H1 (cell line): ENCODE measurements around the gene GGT5. TPM values are rescaled to one million over a fixed set of nuclear protein-coding genes. Genes with fewer than 3 reads are reported as not detected.

Source experiments
- CTCF ChIA-PET: fragments of 300-600 bp; sonication (Branson Sonifier 250); formaldehyde crosslinking; loops from one replicate; lab custom pipeline; 2021; ENCODE audit not compliant: partially characterized antibody; lab: Charles Lee
- POLR2A ChIA-PET: fragments of 300-600 bp; sonication (Branson Sonifier 250); formaldehyde crosslinking; loops from one replicate; lab custom pipeline; 2021; ENCODE audit warnings: inconsistent platforms; ENCODE audit not compliant: partially characterized antibody; lab: Charles Lee
- DNase-seq, 2 experiments: peaks; one replicate each; pipeline versions ENCODE4 v3.0.0 to v3.0.0-alpha.2; 2010 to 2022; ENCODE audit warnings: low spot score in 2 of 2, low read depth in 1 of 2, mixed read lengths in 1 of 2
- FAIRE-seq: peaks from 2 replicates; lab custom pipeline; 2011; peaks lifted over from hg19 to GRCh38; lab: Jason Lieb, UNC
- H2AFZ ChIP-seq: 2 replicates; pipeline ENCODE4 v1.8.1; 2012; ENCODE audit warnings: low read length, inconsistent platforms
- H2AK5ac ChIP-seq: 2 replicates; pipeline ENCODE4 v1.6.1; 2013; ENCODE audit warnings: low read depth, low read length
- H2BK120ac ChIP-seq: replicated peaks from 2 replicates; pipeline ENCODE3; 2013; ENCODE audit warnings: low read depth, low read length, inconsistent platforms
- H2BK12ac ChIP-seq: 2 replicates; pipeline ENCODE4 v1.6.1; 2013; ENCODE audit warnings: low read depth, low read length
- H2BK15ac ChIP-seq: 2 replicates; pipeline ENCODE4 v1.6.1; 2013; ENCODE audit warnings: low read length
- H2BK20ac ChIP-seq: 2 replicates; pipeline ENCODE4 v1.6.1; 2013; ENCODE audit warnings: low read length
- H2BK5ac ChIP-seq: 2 replicates; pipeline ENCODE4 v1.6.1; 2013; ENCODE audit warnings: low read depth, low read length
- H3K14ac ChIP-seq: 2 replicates; pipeline ENCODE4 v1.6.1; 2013; ENCODE audit warnings: inconsistent platforms; ENCODE audit not compliant: insufficient read length
- H3K18ac ChIP-seq: 2 replicates; pipeline ENCODE4 v1.6.1; 2013; ENCODE audit warnings: low read length; ENCODE audit errors: extremely low read depth
- H3K23ac ChIP-seq: 2 replicates; pipeline ENCODE4 v1.6.1; 2013; ENCODE audit warnings: inconsistent platforms; ENCODE audit not compliant: insufficient read length
- H3K23me2 ChIP-seq: 2 replicates; pipeline ENCODE4 v1.6.1; 2013; ENCODE audit warnings: low read depth, low read length
- H3K27ac ChIP-seq: 2 replicates; pipeline ENCODE4 v1.6.1; 2011; ENCODE audit warnings: low read depth, low read length, inconsistent platforms
- H3K27me3 ChIP-seq, 4 experiments: replicated peaks in 1 of 4; 1 replicate in 1 of 4; 2 replicates in 3 of 4; pipeline versions ENCODE4 v1.6.1 to v1.8.1; 2011 to 2013; ENCODE audit warnings: low read length in 3 of 4, mild to moderate bottlenecking in 3 of 4, inconsistent platforms in 2 of 4, mixed read lengths in 2 of 4, moderate library complexity in 1 of 4; ENCODE audit not compliant: control insufficient read depth in 3 of 4, insufficient read depth in 3 of 4; ENCODE audit errors: extremely low read depth in 1 of 4
- H3K36me3 ChIP-seq, 4 experiments: 2 replicates each; pipeline versions ENCODE4 v1.6.1 to v1.8.1; 2011 to 2013; ENCODE audit warnings: mild to moderate bottlenecking in 4 of 4, low read length in 3 of 4, moderate library complexity in 2 of 4, control low read depth in 1 of 4, inconsistent platforms in 1 of 4; ENCODE audit not compliant: insufficient read depth in 4 of 4, control insufficient read depth in 2 of 4
- H3K4ac ChIP-seq: replicated peaks from 2 replicates; pipeline ENCODE3; 2013; ENCODE audit warnings: low read length, low read depth, mixed read lengths, inconsistent platforms; ENCODE audit not compliant: insufficient read length
- H3K4me1 ChIP-seq, 4 experiments: replicated peaks in 1 of 4; 1 replicate in 1 of 4; 2 replicates in 3 of 4; pipeline versions ENCODE4 v1.6.1 to v1.8.1; 2011 to 2013; ENCODE audit warnings: low read length in 3 of 4, inconsistent platforms in 2 of 4, mixed read lengths in 1 of 4; ENCODE audit not compliant: insufficient read depth in 4 of 4, control insufficient read depth in 3 of 4
- H3K4me2 ChIP-seq, 2 experiments: 2 replicates each; pipeline versions ENCODE4 v1.6.1 to v1.8.1; 2011 to 2013; ENCODE audit warnings: low read depth in 2 of 2, low read length in 2 of 2, control low read depth in 1 of 2, inconsistent platforms in 1 of 2, mild to moderate bottlenecking in 1 of 2; ENCODE audit not compliant: insufficient read depth in 1 of 2
- H3K4me3 ChIP-seq, 4 experiments: fragments of 200-600, 300-600 bp in 1 of 4; sonication (generic), shearing (Covaris generic), sonication (Bioruptor Twin) in 1 of 4; 2 replicates each; pipeline versions ENCODE4 v1.5.1 to v1.8.1; 2011 to 2016; ENCODE audit warnings: low read length in 4 of 4, low read depth in 3 of 4, control low read depth in 2 of 4, inconsistent platforms in 2 of 4, mild to moderate bottlenecking in 2 of 4, mixed read lengths in 1 of 4, moderate library complexity in 1 of 4; ENCODE audit not compliant: insufficient read depth in 2 of 4; ENCODE audit errors: extremely low read depth in 1 of 4
- H3K56ac ChIP-seq: replicated peaks from 2 replicates; pipeline ENCODE3; 2013; ENCODE audit warnings: low read depth, mild to moderate bottlenecking, mixed read lengths, low read length, inconsistent platforms; ENCODE audit not compliant: insufficient read length
- H3K79me1 ChIP-seq: 2 replicates; pipeline ENCODE4 v1.6.1; 2013; ENCODE audit warnings: low read depth, low read length, control low read depth
- H3K79me2 ChIP-seq, 2 experiments: 2 replicates each; pipeline versions ENCODE4 v1.6.1 to v1.8.1; 2012 to 2013; ENCODE audit warnings: low read length in 2 of 2, mild to moderate bottlenecking in 2 of 2, inconsistent platforms in 1 of 2; ENCODE audit not compliant: insufficient read depth in 2 of 2, control insufficient read depth in 1 of 2
- H3K9ac ChIP-seq, 4 experiments: replicated peaks in 1 of 4; 1 replicate in 1 of 4; 2 replicates in 3 of 4; pipeline versions ENCODE4 v1.6.1 to v1.8.1; 2011 to 2013; ENCODE audit warnings: low read depth in 3 of 4, low read length in 3 of 4, control low read depth in 2 of 4, mild to moderate bottlenecking in 2 of 4, moderate library complexity in 2 of 4, inconsistent platforms in 1 of 4; ENCODE audit errors: extremely low read depth in 1 of 4
- H3K9me3 ChIP-seq, 2 experiments: 2 replicates each; pipeline versions ENCODE4 v1.6.1 to v1.8.1; 2012 to 2013; ENCODE audit warnings: mild to moderate bottlenecking in 2 of 2, moderate library complexity in 2 of 2, control low read depth in 1 of 2, inconsistent platforms in 1 of 2, low read depth in 1 of 2, low read length in 1 of 2, mixed read lengths in 1 of 2; ENCODE audit not compliant: insufficient read depth in 2 of 2
- H4K20me1 ChIP-seq, 2 experiments: replicated peaks in 1 of 2; 2 replicates each; pipeline versions ENCODE3 to v1.8.1; 2011 to 2013; ENCODE audit warnings: inconsistent platforms in 2 of 2, low read length in 2 of 2, mild to moderate bottlenecking in 1 of 2; ENCODE audit not compliant: insufficient read depth in 2 of 2, control insufficient read depth in 1 of 2
- H4K5ac ChIP-seq: 2 replicates; pipeline ENCODE4 v1.6.1; 2013; ENCODE audit warnings: low read length, low read depth, mixed read lengths, inconsistent platforms; ENCODE audit not compliant: insufficient read length
- H4K8ac ChIP-seq: 2 replicates; pipeline ENCODE4 v1.8.0; 2013; ENCODE audit warnings: mild to moderate bottlenecking, moderate library complexity, low read length, inconsistent platforms; ENCODE audit not compliant: insufficient read depth; ENCODE audit errors: extremely low read depth
- H4K91ac ChIP-seq: replicated peaks from 2 replicates; pipeline ENCODE3; 2013; ENCODE audit warnings: low read length, mixed read lengths, inconsistent platforms; ENCODE audit not compliant: insufficient read length
- JUN ChIP-seq: IDR thresholded peaks from 2 replicates; pipeline ENCODE4 v1.6.1; 2011; ENCODE audit warnings: low read depth, mild to moderate bottlenecking, improper control_type of control experiment, low read length
- NRF1 ChIP-seq: IDR thresholded peaks from 2 replicates; pipeline ENCODE4 v1.6.1; 2011; ENCODE audit warnings: mild to moderate bottlenecking, low read depth, low read length, improper control_type of control experiment
- WGBS, 2 experiments: shearing (Covaris generic) in 1 of 2; methylation state at CpG; one replicate each; pipeline versions ENCODE4 v1.1.6 to v1.1.7; 2013 to 2015; ENCODE audit warnings: low lambda C conversion rate in 2 of 2, mixed read lengths in 2 of 2, inconsistent platforms in 1 of 2, low coverage in 1 of 2, missing lambda C conversion rate in 1 of 2; ENCODE audit not compliant: insufficient replicate concordance in 2 of 2, insufficient coverage in 1 of 2, insufficient read length in 1 of 2; ENCODE audit errors: extremely low coverage in 1 of 2, missing lambda C conversion rate in 1 of 2; 5-methylcytosine and 5-hydroxymethylcytosine counted together
- polyA plus RNA-seq, 7 experiments: library from polyadenylated mRNA; depleted of rRNA in 3 of 7; stranded (reverse) in 5 of 7; unstranded in 2 of 7; fragments of >200 nt in 5 of 7; fragments of 200-250 nt in 2 of 7; gene quantifications; 1 replicate in 5 of 7; 2 replicates in 1 of 7; 4 replicates in 1 of 7; pipeline versions ENCODE4 v1.2.1 to v1.2.3, GENCODE V29; 2011 to 2013; ENCODE audit warnings: missing spikeins in 2 of 7, mixed read lengths in 2 of 7
- total RNA-seq: library from RNA; stranded (reverse); fragmentation: NEBNext Ultra II Directional; extraction: Animal tissue kit (Norgen Biotek cat#: 25700); gene quantifications from 2 replicates; pipeline ENCODE4 v1.2.1, GENCODE V29; 2021

Gene GGT5
- total and polyA plus RNA-seq, 2 of the 8 experiments (the other 6 are each of a cell fraction or from before 2014, with no cell fraction given): 0.05 TPM; not detected in 1

- no peak overlapping the region for H4K8ac ChIP-seq
- CTCF ChIA-PET: interaction anchor here (2.8 to 3.2 kb wide), 2 partner anchors 20 to 22 kb away, joined by 9 to 17 read pairs; no protein-coding TSS in a partner anchor
- no peak overlapping the region for H4K5ac ChIP-seq
- H3K9ac ChIP-seq: no peak overlapping the region
- H3K4me2 ChIP-seq: no peak overlapping the region
- POLR2A ChIA-PET: no interaction called here
- no peak overlapping the region for H3K18ac ChIP-seq
- H3K27me3 ChIP-seq: no peaks in the 10 kb centered on the region
- H2BK20ac ChIP-seq: no peak overlapping the region
- peaks cover 0 to 5% of the 10 kb centered on the region in 2 experiments; a peak in 2 of 4 replicates for H3K9me3 ChIP-seq
- no peak overlapping the region for H3K14ac ChIP-seq
- H4K20me1 ChIP-seq: no peaks in the 10 kb centered on the region
- H3K56ac ChIP-seq: no peak overlapping the region
- no peak overlapping the region for H2BK12ac ChIP-seq
- FAIRE-seq: no peak
- H2BK5ac ChIP-seq: no peak overlapping the region
- no peaks in the 10 kb centered on the region for H3K36me3 ChIP-seq
- H2AK5ac ChIP-seq: no peak overlapping the region
- DNase-seq: no peak
- no peak overlapping the region for H3K4me3 ChIP-seq
- H2BK120ac ChIP-seq: no peak overlapping the region
- 84% methylated on average over 3 of the region's 3 CpGs; no CpG with 5 or more reads in 1 of the 2 experiments for WGBS, 2 experiments
- H3K23ac ChIP-seq: no peak overlapping the region
- no peak overlapping the region for H2AFZ ChIP-seq
- peaks cover 0 to 5% (median under 1%) of the 10 kb centered on the region in 4 experiments; a peak in 1 of 7 replicates for H3K4me1 ChIP-seq
- TF ChIP-seq JUN (no peak), NRF1 (no peak)
- H3K4ac ChIP-seq: no peak overlapping the region
- no peak overlapping the region for H3K27ac ChIP-seq
- no peaks in the 10 kb centered on the region for H3K79me2 ChIP-seq
- H4K91ac ChIP-seq: no peak overlapping the region
- no peaks in the 10 kb centered on the region for H3K23me2 ChIP-seq
- no peak overlapping the region for H2BK15ac ChIP-seq
- no peaks in the 10 kb centered on the region for H3K79me1 ChIP-seq
Measured at GRCh38 chr22:24209016-24209415, 35.9 kb downstream of the GGT5 start.
